ENCODE data around the gene SUSD5. TPM values are rescaled to one million over a fixed set of nuclear protein-coding genes. Genes with fewer than 3 reads are reported as not detected.

The SUSD5 gene
- total and polyA plus RNA-seq, 7 experiments from 2014 or later, result 0.25 TPM; not detected in 6

GRCh38 chr3:33181229-33181628, 37.4 kb downstream of the SUSD5 start:
- no peak overlapping the region for H3K4me3 Mint-ChIP-seq
- no peak overlapping the region for H3K27ac Mint-ChIP-seq
- DNase-seq, result no peak
- no peaks in the 10 kb centered on the region for H3K27me3 ChIP-seq (ENCODE audit: control insufficient read depth in 2 of 2, insufficient read depth in 2 of 2, low read length in 2 of 2)
- CTCF ChIA-PET, result no interaction called here
- no peaks in the 10 kb centered on the region for H3K4me1 Mint-ChIP-seq
- H3K27ac ChIP-seq (ENCODE audit: low read depth, low read length), result no peak overlapping the region
- POLR2A ChIA-PET, result no interaction called here
- intact Hi-C loops (cut with micrococcal nuclease), result no loop called here
- H3K4me1 ChIP-seq (ENCODE audit: control insufficient read depth in 2 of 2, insufficient read depth in 2 of 2, low read length in 2 of 2), result no peaks in the 10 kb centered on the region
- peaks cover 0 to 7% (median 0%) of the 10 kb centered on the region in 3 experiments for H3K9me3 ChIP-seq (ENCODE audit: control insufficient read depth in 2 of 3, low read length in 3 of 3)
- H3K9me3 Mint-ChIP-seq, result peaks cover 2 to 43% (median 20%) of the 10 kb centered on the region in 11 donors
- no peaks in the 10 kb centered on the region for H3K36me3 Mint-ChIP-seq
- peaks cover 4 to 27% (median 18%) of the 10 kb centered on the region in 5 donors for H3K27me3 Mint-ChIP-seq
- no peak for ATAC-seq
- no peaks in the 10 kb centered on the region for H3K36me3 ChIP-seq (ENCODE audit: control insufficient read depth in 2 of 3, insufficient read depth in 3 of 3, low read length in 3 of 3)
- no peak overlapping the region for H3K4me3 ChIP-seq (ENCODE audit: low read length)

GRCh38 chr3:33179132-33179531, 39.5 kb downstream of the SUSD5 start:
- no peak overlapping the region for H3K4me3 Mint-ChIP-seq
- Histone ChIP-seq H3K27ac (ENCODE audit: low read depth, low read length) (no peak overlapping the region), H3K27me3 (ENCODE audit: control insufficient read depth in 2 of 2, insufficient read depth in 2 of 2, low read length in 2 of 2) (no peaks in the 10 kb centered on the region), H3K4me1 (ENCODE audit: control insufficient read depth in 2 of 2, insufficient read depth in 2 of 2, low read length in 2 of 2) (no peaks in the 10 kb centered on the region), H3K9me3 (ENCODE audit: control insufficient read depth in 2 of 3, low read length in 3 of 3) (peaks cover 0 to 7% (median 0%) of the 10 kb centered on the region in 3 experiments), H3K36me3 (ENCODE audit: control insufficient read depth in 2 of 3, insufficient read depth in 3 of 3, low read length in 3 of 3) (no peaks in the 10 kb centered on the region), H3K4me3 (ENCODE audit: low read length) (no peak overlapping the region)
- ChIA-PET CTCF (no interaction called here), POLR2A (no interaction called here)
- ATAC-seq (no peak), DNase-seq (no peak)
- no peaks in the 10 kb centered on the region for H3K36me3 Mint-ChIP-seq
- H3K4me1 Mint-ChIP-seq, result no peaks in the 10 kb centered on the region
- peaks cover 2 to 37% (median 17%) of the 10 kb centered on the region in 11 donors for H3K9me3 Mint-ChIP-seq
- peaks cover 0 to 15% (median 11%) of the 10 kb centered on the region in 5 donors for H3K27me3 Mint-ChIP-seq
- H3K27ac Mint-ChIP-seq, result no peak overlapping the region
- intact Hi-C loops (cut with micrococcal nuclease), result no loop called here

GRCh38 chr3:33174711-33175414, 43.7 kb downstream of the SUSD5 start:
- Histone ChIP-seq H3K4me3 (ENCODE audit: low read length) (no peak overlapping the region), H3K9me3 (ENCODE audit: control insufficient read depth in 2 of 3, low read length in 3 of 3) (peaks cover 0 to 7% (median 0%) of the 10 kb centered on the region in 3 experiments), H3K4me1 (ENCODE audit: control insufficient read depth in 2 of 2, insufficient read depth in 2 of 2, low read length in 2 of 2) (no peaks in the 10 kb centered on the region), H3K36me3 (ENCODE audit: control insufficient read depth in 2 of 3, insufficient read depth in 3 of 3, low read length in 3 of 3) (no peaks in the 10 kb centered on the region), H3K27ac (ENCODE audit: low read depth, low read length) (no peak overlapping the region), H3K27me3 (ENCODE audit: control insufficient read depth in 2 of 2, insufficient read depth in 2 of 2, low read length in 2 of 2) (no peaks in the 10 kb centered on the region)
- no peak for ATAC-seq
- ChIA-PET POLR2A (interaction anchor here (1.0 kb wide), 1 partner anchor 9 kb away, joined by 3 read pairs; no protein-coding TSS in a partner anchor), CTCF (no interaction called here)
- H3K27me3 Mint-ChIP-seq, result peaks cover 0 to 12% (median 6%) of the 10 kb centered on the region in 5 donors
- no peak overlapping the region for H3K4me3 Mint-ChIP-seq
- intact Hi-C loops (cut with micrococcal nuclease), result no loop called here
- no peak for DNase-seq
- peaks cover 0 to 5% (median 0%) of the 10 kb centered on the region in 5 donors for H3K36me3 Mint-ChIP-seq
- H3K27ac Mint-ChIP-seq, result no peak overlapping the region
- H3K9me3 Mint-ChIP-seq, result peaks cover 0 to 13% (median 9%) of the 10 kb centered on the region in 11 donors
- H3K4me1 Mint-ChIP-seq, result peaks cover 0 to 12% (median 9%) of the 10 kb centered on the region in 7 donors

- no peak overlapping the region for H3K4me3 ChIP-seq (ENCODE audit: low read length)
- H3K27ac Mint-ChIP-seq, result no peak overlapping the region
- CTCF ChIA-PET, result no interaction called here
- no peaks in the 10 kb centered on the region for H3K9me3 ChIP-seq (ENCODE audit: control insufficient read depth in 2 of 3, low read length in 3 of 3)
- DNase-seq (no peak), ATAC-seq (no peak)
- H3K27me3 ChIP-seq (ENCODE audit: control insufficient read depth in 2 of 2, insufficient read depth in 2 of 2, low read length in 2 of 2), result no peaks in the 10 kb centered on the region
- H3K4me3 Mint-ChIP-seq, result no peak overlapping the region
- intact Hi-C loops (cut with micrococcal nuclease), result no loop called here
- peaks cover 0 to 10% (median under 1%) of the 10 kb centered on the region in 5 donors for H3K27me3 Mint-ChIP-seq
- POLR2A ChIA-PET, result no interaction called here
- H3K36me3 ChIP-seq (ENCODE audit: control insufficient read depth in 2 of 3, insufficient read depth in 3 of 3, low read length in 3 of 3), result no peaks in the 10 kb centered on the region
- no peak overlapping the region for H3K27ac ChIP-seq (ENCODE audit: low read depth, low read length)
- H3K4me1 Mint-ChIP-seq, result peaks cover 0 to 12% (median 9%) of the 10 kb centered on the region in 7 donors
- peaks cover 0 to 9% (median 5%) of the 10 kb centered on the region in 11 donors for H3K9me3 Mint-ChIP-seq
- H3K4me1 ChIP-seq (ENCODE audit: control insufficient read depth in 2 of 2, insufficient read depth in 2 of 2, low read length in 2 of 2), result no peaks in the 10 kb centered on the region
- H3K36me3 Mint-ChIP-seq, result peaks cover 0 to 5% (median 0%) of the 10 kb centered on the region in 5 donors
Measured at GRCh38 chr3:33174095-33174494, 44.5 kb downstream of the SUSD5 start.

DNA sequence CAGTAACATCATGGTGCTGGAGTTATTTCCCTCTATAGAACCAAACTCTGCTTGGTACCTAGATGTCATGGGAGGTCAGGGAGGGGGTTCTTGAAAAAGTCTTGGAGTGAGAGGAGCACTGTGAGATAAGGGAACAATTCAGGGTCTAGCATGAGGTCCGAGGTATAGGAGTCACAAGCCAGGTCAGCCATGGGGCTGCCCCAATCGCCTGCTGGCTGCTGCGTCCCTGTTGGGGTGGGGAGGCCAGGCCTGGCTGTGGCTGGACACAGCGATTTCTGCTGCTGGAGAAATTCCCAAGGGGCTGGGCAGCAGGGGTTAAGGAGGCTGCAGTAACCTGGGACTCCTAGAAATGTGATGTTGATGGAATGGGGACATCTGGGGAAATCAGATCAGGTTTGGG, 44.9 kb downstream of the SUSD5 start:
- ChIA-PET POLR2A (no interaction called here), CTCF (interaction anchor here (0.6 kb wide), 1 partner anchor 804 kb away, joined by 3 read pairs; no protein-coding TSS in a partner anchor)
- H3K4me3 Mint-ChIP-seq, result no peak overlapping the region
- H3K36me3 ChIP-seq (ENCODE audit: control insufficient read depth in 2 of 3, insufficient read depth in 3 of 3, low read length in 3 of 3), result no peaks in the 10 kb centered on the region
- DNase-seq (no peak), ATAC-seq (no peak)
- H3K27ac ChIP-seq (ENCODE audit: low read depth, low read length), result no peak overlapping the region
- H3K9me3 Mint-ChIP-seq, result peaks cover 0 to 6% (median 1%) of the 10 kb centered on the region in 11 donors
- intact Hi-C loops (cut with micrococcal nuclease), result no loop called here
- H3K9me3 ChIP-seq (ENCODE audit: control insufficient read depth in 2 of 3, low read length in 3 of 3), result no peaks in the 10 kb centered on the region
- H3K27me3 ChIP-seq (ENCODE audit: control insufficient read depth in 2 of 2, insufficient read depth in 2 of 2, low read length in 2 of 2), result no peaks in the 10 kb centered on the region
- H3K27me3 Mint-ChIP-seq, result peaks cover 0 to 10% (median 0%) of the 10 kb centered on the region in 5 donors
- H3K36me3 Mint-ChIP-seq, result peaks cover 0 to 5% (median 0%) of the 10 kb centered on the region in 5 donors
- no peak overlapping the region for H3K4me3 ChIP-seq (ENCODE audit: low read length)
- peaks cover 0 to 12% (median 9%) of the 10 kb centered on the region in 7 donors for H3K4me1 Mint-ChIP-seq
- H3K4me1 ChIP-seq (ENCODE audit: control insufficient read depth in 2 of 2, insufficient read depth in 2 of 2, low read length in 2 of 2), result no peaks in the 10 kb centered on the region
- no peak overlapping the region for H3K27ac Mint-ChIP-seq

GRCh38 chr3:33173103-33173502, 45.5 kb downstream of the SUSD5 start:
- no peaks in the 10 kb centered on the region for H3K36me3 ChIP-seq (ENCODE audit: control insufficient read depth in 2 of 3, insufficient read depth in 3 of 3, low read length in 3 of 3)
- Mint-ChIP-seq H3K4me1 (peaks cover 0 to 12% (median 9%) of the 10 kb centered on the region in 7 donors), H3K27ac (no peak overlapping the region), H3K9me3 (peaks cover 0 to 5% (median 0%) of the 10 kb centered on the region in 11 donors), H3K36me3 (peaks cover 0 to 5% (median 0%) of the 10 kb centered on the region in 5 donors), H3K27me3 (peaks cover 0 to 9% (median 0%) of the 10 kb centered on the region in 5 donors), H3K4me3 (no peak overlapping the region)
- intact Hi-C loops (cut with micrococcal nuclease), result no loop called here
- no peak overlapping the region for H3K4me3 ChIP-seq (ENCODE audit: low read length)
- H3K9me3 ChIP-seq (ENCODE audit: control insufficient read depth in 2 of 3, low read length in 3 of 3), result no peaks in the 10 kb centered on the region
- POLR2A ChIA-PET, result no interaction called here
- no peaks in the 10 kb centered on the region for H3K27me3 ChIP-seq (ENCODE audit: control insufficient read depth in 2 of 2, insufficient read depth in 2 of 2, low read length in 2 of 2)
- H3K4me1 ChIP-seq (ENCODE audit: control insufficient read depth in 2 of 2, insufficient read depth in 2 of 2, low read length in 2 of 2), result no peaks in the 10 kb centered on the region
- H3K27ac ChIP-seq (ENCODE audit: low read depth, low read length), result no peak overlapping the region
- no peak for ATAC-seq
- no peak for DNase-seq
- CTCF ChIA-PET, result interaction anchor here (0.6 kb wide), 1 partner anchor 803 kb away, joined by 3 read pairs; no protein-coding TSS in a partner anchor

Measured in naive thymus-derived CD4-positive, alpha-beta T cell (primary cell).